ENCODE data around the gene DACH1.
"Not testable (repeated sequence)": the region's sequence is repeated elsewhere in the genome, so short reads cannot be mapped to it uniquely, and the experiment has no call there.

DACH1 gene

DNA sequence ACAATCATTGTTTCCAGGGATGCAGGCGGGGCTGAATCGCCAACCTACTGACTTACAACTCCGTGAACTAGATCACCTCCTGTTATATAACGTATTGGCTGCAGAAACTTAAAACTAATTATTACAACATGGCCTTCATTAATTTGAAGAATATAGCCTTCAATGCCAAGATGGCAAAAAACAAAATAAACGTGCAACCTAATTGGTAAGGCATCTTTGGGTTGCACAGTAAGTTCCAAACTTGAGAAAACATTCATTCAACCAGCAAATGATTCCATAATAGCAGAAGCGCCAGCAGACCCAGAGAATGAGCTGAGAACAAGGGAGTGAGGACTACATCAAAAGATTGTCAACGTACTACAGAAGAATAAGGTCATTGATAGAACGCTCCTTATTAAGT, 39.8 kb downstream of the DACH1 start:
- no peak for DNase-seq

DNA sequence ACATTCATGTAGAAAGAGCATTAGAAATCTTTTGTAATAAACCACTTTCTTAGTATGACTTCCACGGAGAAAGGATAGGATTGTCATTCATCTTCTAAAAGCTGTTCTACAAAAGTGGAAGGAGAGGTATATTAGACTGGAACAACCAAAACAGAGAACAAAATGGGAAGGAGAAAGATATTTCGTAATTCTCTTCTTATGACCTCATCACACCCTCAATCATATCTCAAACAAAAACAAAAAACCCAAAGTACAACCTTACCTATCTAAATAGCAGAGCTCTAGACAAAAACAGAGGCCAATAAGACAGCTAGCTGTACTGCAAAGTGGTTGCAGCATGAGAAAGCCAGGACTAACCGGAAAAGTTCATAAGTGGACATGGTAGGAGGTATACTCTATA, 46.3 kb downstream of the DACH1 start:
- no peak for DNase-seq

DNA sequence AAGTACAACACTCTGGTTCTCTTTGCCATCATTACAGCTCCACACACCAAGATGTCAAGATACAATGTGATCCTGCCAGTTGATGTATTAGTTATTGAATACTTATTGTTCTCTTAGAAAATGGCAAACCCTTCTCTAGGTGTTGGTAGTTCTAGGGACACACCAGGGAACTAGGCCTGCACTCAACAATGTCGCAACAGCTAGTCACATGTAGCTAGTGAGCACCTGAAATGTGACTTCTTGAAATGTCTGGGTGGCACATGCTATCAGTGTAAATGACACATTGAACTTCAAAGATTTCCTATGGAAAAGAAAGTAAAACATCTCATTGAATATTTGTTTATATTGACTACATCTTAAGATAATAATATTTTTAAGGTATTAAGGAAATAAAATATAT, 49.7 kb downstream of the DACH1 start:
- DNase-seq, result no peak

DNA sequence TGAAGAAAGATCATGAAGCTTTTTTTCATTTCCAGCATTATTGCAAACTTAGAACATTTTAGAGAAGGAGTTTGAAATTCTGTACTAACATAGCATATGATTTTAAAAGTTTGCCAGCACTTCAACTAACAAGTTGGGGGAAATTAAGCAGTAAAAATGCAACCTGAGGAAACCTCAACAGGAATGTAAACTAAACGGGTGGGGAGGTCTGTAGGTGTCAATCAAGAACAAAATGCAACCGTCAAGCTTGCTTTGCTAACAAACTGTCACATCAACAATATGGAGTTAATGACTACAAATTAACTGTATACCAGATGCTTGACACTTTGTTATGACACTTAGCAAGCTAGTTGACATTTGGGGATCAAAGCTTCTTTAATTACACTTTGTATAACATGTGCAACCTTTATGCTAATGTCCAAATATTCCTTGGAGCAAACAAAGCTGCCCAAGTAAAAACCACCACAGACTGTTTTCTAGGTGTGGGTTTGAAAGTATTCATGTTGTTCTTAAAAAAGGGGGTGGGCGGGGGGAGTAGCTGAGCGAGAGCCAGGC, 52.1 kb downstream of the DACH1 start:
- DNase-seq, result no peak

DNA sequence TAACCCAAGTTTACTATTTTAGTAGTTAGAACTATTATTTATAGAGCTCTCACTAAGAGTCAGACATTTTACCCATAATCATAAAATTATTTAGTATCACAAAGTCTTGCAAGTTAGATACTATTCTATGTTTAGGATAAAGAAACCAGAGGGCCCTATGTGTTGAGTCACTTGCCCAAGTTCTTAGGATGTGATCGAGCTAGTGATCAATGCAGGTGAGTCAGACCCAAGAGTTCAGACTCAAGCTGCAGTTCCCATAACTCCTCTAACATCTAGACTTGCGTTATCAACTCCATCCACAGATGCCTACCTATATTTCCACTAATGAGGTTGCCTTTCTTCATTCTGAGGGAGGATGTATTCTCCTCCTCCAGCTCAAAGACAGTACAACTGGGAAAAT, 53.8 kb downstream of the DACH1 start:
- DNase-seq, result no peak

DNA sequence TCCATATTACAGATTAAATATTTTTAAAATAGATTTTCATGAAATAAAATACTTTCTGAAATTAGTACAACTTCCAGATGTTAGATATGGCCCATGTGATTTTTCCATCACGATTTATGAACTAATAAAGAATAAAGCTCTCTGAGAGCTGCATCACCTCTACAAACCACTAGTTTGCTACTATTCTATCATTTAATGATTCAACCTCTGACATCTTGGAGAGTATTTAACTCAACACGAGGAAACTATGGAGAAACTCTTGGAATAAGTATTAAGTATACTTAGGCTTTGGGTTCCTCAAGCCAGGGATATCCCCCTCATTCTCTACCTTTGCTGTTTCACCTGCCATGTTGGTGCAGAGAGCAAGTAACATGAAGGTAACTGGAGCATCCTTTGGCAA, 55.7 kb downstream of the DACH1 start:
- DNase-seq, result no peak

DNA sequence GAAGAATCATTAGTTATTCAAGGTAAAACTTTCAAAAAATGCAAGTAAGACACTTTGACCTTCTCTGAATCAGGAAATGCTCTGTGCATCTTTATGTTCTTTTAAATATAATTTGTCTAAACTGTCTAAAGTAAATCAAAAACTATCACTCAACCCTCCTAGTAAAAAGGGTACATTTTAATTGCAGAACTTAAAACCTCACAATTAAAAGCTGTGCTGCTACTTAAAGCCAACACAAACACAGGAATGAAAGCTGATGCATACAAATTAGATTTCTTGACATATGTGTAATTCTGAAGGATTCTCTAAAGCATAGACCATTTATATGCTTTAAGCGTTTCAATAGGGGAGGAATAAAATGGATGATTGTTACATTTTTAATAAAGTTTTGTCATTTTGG, 58.3 kb downstream of the DACH1 start:
- no peak for DNase-seq

DNA sequence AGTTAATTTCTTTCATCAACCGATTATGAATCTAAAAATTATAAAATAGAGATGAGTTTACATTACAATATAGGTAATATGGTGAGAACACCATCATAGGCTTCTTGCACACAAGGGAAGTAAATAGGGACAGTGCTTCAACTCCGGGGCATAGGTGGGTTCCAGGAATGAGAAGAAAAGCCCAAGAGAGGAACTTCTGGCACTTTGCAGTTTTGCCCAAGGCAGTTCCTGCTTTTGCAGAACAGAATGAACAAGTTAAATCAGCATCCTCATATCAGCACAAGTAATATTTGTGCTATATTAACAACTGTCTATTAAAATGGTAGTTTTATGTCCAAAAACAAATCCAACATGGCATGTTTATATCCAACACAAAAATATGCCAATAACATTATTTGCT, 60.1 kb downstream of the DACH1 start:
- DNase-seq, result no peak

DNA sequence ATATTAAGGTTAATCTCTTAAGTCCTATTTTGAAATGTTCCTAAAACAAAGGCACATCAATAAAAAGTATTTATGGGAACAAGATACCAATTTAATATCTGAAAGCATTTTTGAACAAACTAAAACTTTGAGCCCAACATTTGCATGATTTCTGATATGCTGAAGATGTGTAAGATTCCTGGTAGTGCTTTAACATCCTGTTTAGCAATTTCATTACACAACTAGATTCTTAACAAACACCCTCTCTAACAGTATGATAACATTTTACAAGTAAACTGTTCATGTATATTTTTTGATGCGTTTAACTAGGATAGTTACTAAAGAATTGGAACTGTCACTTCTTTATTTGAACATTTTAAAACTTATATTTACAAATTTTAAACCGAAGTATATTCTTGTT, 63.9 kb downstream of the DACH1 start:
- DNase-seq, result no peak

DNA sequence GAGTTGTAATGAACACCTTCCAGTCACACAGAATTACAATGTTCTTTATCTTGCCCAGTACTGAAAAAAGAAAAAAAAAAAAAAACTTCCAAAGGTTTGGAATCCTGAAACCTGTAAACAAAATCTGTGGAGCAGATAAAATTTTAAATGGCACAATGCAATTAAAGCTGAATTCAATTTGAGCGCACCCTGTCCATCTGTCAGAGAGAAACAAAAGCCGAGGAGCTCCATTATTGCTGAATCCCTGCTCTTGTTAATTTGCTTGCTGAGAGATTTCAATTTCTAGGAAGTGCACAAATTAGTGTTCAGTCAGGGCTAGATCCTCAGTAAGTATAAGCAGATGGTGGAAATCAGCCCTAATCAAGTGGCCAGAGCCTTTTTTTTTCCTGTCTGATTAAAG, 65.2 kb downstream of the DACH1 start:
- DNase-seq, result no peak

DNA sequence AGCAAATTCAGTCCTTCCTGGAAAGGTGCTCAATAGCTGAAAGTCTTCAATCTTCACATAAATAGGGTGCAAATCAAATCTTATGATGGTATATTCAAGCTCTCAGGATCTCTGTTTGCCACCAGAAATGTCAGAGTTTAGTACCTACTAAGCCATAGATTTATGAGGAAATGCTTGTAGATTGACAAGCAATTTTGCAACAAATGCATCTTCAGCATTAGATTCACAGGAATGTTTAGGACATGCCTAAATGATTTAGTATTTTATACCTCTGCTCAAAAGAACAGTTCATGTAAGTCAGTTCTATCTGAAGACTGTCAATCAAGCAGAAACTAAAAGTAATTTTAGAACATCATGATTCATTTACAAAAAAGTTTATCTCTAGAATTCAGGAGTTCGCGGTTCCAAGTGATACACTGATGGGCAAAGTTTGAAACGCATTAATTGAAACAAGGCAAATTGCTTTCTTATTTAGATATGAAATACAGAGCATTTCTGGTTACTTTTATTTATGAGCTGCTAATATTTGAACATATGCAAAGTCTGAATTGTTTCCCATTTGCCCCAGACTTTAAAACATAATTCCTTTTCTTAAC, 65.7 kb downstream of the DACH1 start:
- DNase-seq, result no peak

DNA sequence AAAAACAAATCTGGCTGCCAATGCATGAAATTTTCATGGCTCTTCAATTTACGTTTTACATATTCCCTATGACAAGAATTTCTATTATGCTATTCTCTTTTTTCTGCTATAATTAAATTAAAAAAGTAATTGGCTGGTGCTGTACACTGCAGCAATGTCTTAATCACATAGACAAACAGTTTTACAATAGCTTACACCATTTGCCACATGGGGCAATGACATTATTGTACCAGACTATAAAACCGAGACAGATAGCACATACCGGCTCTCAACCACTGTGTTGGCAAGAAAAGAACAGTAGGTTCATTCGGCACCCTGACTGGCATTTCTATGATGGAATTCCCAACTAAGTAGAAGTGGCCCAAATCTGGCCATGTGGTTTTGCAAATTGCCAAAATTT, 67.7 kb downstream of the DACH1 start:
- DNase-seq, result no peak

DNA sequence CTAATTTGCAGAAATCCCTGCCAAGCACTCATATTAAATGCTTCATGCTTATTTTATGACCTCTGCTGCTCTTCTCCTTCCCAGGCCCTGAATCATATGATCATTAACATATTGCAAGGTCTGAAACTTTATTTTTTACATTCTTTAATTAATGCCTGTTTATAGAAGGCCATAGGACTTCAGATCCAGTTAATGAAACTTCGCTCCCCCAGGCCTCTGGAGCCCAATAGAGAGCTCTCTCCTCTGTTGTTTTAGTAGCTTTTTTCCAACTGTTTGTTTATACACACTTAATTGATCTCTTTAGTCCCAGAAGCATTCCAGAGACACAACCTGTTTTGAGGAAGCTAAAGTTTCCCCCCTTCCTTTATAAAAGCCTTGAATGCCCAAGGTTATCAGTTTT, 68.3 kb downstream of the DACH1 start:
- no peak for DNase-seq

DNA sequence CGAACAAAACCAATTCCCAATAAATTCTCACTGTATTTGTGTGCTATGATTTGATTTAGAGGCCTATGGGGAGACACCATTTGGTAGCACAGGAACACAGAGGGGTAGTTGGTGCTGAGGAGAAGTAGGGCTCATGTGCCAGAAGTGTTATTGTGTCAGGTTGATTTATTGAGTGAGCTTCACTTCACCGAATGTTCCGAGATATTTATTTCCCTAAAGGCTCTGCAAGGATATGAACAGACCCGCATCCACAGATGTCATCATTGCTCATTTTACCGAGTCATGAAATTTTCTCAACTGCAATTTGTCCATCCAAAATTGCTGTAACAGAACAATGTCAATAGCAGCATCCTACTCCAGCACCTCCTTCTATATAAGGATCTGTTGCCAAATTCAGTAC, 69.5 kb downstream of the DACH1 start:
- no peak for DNase-seq

DNA sequence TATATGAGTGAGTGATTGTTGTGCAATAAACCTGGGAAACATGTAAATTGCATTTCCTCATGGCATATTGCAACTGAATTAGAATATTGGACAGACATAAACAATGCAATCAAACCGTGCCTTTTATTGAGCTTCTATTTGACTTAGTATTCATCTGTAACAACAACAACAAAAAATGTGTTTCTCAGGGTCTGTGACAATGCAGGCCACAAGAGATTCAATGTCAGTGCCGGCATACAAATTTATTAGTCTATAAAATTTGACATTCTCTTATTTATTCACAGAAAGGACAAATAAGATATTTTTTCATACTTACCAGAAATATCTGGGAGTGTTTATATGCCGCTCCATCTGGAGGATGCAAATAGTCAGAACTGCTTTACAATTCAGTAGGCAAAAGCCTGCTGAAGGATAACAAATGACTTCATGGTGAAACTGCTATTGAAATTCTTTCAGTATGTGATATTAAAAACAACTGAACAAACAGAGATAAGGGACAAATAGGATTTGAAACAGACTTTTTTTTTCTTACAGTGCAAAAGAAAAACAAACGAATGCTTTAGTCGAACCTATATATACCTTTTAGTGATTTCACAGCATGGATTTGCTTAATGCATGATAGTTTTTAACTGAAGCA, 77.2 kb downstream of the DACH1 start:
- no peak for DNase-seq

DNA sequence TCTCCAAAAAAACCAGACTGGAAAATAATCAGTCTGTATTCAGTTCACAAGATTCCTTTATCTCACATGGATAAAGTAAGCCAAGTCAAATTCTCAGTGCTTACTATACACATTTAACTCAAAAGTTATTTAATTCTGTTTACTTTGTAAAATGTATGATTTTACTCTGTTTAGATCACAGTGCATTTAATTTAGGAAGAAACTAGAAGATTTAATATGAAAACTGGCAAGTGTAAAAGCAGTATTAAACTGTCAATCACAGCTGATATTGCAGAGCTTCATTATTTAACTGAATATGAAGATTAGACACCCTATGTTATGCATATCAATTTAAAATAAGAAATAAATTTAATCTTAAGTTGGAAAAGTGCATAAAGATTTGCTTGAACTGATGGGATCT, 78.0 kb downstream of the DACH1 start:
- no peak for DNase-seq

DNA sequence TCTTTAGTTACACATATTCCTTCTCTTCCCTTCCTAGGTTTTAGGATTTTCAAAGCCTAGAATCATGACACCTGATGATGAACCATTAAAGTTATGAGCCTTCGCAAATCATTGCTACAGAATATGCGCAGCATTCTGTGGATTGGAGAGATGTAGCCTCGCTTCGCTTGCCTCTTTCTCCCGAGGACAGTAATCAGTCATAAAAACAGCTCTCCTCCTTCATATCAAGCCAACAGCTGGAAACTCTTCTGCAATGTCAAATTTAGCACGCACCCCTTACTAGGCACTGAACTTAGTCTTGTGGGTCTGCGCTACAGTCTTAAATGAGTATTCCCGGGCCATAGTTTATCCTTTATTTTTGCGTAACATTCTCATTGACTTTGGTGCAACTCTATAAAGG, 79.6 kb downstream of the DACH1 start:
- DNase-seq, result no peak

DNA sequence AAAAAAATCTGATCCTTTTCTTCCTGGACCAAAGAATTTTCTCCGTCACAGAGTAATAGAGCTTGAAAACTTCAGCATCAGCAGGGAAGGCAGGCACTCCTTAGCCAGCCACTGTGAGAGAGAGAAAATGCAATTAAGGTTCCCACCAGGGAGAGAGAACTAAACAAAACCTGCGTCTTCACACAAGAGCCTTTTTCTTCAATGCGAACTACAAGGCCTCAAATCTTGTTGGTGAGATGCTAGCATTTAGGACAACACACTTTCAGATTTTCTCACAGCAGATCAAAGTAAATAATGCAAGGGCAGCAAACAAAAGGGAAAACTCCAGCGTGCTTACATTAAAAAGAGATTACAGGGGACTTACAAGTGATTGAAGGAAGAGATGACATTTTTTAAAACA, 80.1 kb downstream of the DACH1 start:
- no peak for DNase-seq

DNA sequence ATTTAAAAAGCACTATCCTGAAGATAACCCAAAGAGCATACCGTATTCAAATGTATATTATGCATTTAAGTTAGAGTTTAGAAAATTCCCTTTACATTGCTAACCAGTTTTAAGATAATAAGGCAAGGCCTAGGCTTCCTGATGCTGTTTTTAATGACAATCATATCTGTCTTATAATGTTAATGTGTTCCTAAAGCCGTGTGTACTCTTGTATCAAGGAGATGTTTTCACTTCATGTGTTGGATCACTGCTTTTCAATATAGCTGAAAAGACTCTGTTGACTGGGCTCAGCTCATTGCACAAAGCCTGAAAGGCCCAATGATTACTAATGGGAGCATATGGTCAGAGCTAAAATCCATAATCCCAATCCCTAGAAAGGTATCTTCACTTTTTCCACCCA, 81.6 kb downstream of the DACH1 start:
- DNase-seq, result no peak

DNA sequence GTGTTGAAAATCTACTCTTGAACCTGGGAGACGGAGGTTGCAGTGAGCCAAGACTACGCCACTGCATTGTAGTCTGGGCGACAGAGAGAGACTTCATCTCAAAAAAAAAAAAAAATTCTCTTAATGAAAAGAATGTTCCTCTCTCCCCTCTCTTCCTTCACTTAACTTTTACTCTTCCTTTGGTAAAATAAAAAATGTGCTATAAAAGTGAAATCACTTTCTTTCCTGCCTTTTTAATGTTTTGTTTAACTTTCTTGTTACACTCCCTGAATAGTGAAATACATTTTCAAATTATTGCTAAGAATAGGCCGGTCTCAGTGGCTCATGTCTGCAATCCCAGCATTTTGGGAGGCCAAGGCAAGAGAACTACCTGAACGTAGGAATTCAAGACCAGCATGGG, 86.5 kb downstream of the DACH1 start:
- no peak for DNase-seq

DNA sequence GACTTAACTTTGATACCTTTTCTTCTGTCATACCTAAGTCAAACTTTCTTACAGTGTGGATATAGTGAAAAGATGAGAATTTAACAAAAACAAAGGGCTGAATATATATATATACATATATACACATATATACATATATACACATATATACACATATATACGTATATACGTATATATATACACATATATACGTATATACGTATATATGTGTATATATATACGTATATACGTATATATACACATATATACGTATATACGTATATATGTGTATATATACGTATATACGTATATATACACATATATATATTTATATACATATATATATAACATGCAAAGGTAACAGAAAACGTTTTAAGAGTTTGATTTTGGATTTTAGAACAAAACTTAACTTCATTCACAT, 88.0 kb downstream of the DACH1 start:
- not testable (repeated sequence) for DNase-seq

DNA sequence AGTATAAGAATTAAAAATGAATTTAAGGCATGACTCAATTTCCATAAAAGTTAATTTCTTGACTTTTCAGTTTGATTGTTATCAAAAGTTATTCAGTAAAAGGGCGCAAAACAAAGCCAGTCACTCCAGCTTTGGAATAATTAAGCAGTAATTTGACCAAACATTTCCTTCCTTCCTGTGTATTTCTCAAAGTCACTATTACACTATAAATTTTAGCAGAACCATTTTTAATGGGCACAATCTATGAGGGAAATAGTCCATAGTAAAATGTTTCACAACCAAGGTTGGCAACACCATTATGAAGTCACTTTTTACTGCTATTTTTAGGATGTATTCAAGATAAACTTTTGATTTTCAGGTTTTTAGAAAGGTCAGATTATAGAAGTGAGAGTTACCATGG, 91.0 kb downstream of the DACH1 start:
- no peak for DNase-seq

DNA sequence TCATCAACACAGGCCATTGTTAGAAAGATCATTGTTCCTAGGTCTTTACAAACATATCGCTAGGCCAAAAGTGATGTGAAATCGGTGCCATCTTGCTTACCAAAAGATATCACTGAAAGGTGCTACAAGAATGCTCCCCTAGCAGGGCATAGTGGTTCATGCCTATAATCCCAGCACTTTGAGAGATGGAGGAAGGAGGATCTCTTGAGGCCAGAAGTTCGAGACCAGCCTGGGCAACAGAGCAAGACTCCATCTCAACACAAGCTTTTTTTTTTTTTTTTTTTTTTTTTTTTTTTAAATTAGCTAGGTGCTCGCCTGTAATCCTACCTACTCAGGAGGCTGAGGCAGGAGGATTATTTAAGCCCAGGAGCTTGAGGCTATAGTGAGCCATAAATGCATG, 92.1 kb downstream of the DACH1 start:
- no peak for DNase-seq

DNA sequence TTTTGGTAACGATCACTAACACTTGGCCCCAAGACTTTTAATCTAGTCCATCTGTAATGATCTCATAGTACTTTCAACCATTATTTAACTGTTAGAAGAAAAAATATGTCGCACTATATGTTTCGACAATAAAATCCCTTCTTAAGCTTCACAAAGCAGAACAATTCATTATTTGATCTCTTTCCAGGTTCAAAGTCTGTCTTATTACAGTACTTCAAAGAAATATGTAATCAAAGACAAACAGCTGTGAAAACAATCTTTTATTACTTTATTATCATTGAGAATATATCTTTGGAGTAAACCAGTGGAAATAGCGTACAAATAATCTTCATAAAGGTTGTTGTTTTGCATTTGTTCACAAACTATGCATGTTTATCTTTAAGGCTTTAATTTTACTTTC, 93.5 kb downstream of the DACH1 start:
- DNase-seq, result no peak

DNA sequence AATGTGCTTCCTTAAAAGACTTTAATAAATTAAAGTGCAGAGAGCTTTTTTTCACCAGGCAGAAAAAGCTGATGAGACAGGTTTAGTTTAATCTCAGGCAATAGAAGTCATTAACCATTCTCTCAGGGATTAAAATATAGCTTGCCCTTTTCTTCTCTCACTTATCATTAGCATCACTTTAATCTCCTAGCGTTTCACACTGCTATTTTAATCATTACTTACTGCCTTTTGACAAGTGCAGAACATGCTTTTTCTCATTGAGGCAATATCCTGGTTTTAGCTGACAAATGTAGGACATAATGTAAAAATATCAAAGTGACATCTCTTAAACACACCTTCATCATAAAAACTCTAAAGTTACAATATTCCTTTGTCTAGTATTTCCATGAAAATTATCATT, 94.6 kb downstream of the DACH1 start:
- no peak for DNase-seq
